BLaER1 (cell line): ENCODE data around the gene SPTLC3.

ENCODE experiments used
- H3K27ac ChIP-seq: shearing (Covaris generic); formaldehyde crosslinking; 2 replicates; pipeline ENCODE4 v1.8.1; 2022
- H3K27me3 ChIP-seq: shearing (Covaris generic); formaldehyde crosslinking; 2 replicates; pipeline ENCODE4 v1.8.1; 2022
- H3K36me3 ChIP-seq: shearing (Covaris generic); formaldehyde crosslinking; 2 replicates; pipeline ENCODE4 v1.8.1; 2022
- H3K4me1 ChIP-seq: shearing (Covaris generic); formaldehyde crosslinking; 2 replicates; pipeline ENCODE4 v1.8.1; 2022
- H3K4me2 ChIP-seq: shearing (Covaris generic); formaldehyde crosslinking; 2 replicates; pipeline ENCODE4 v1.8.1; 2022
- H3K4me3 ChIP-seq: shearing (Covaris generic); formaldehyde crosslinking; 2 replicates; pipeline ENCODE4 v1.8.1; 2022
- H3K9ac ChIP-seq: shearing (Covaris generic); formaldehyde crosslinking; 2 replicates; pipeline ENCODE4 v1.8.1; 2022
- H3K9me3 ChIP-seq: shearing (Covaris generic); formaldehyde crosslinking; 2 replicates; pipeline ENCODE4 v1.8.1; 2022
- H4K20me1 ChIP-seq: shearing (Covaris generic); formaldehyde crosslinking; 2 replicates; pipeline ENCODE4 v1.8.1; 2022
- Cebpa-rat ChIP-seq: shearing (Covaris generic); IDR thresholded peaks from 2 replicates; pipeline ENCODE4 v1.8.1; 2022

Gene SPTLC3

DNA sequence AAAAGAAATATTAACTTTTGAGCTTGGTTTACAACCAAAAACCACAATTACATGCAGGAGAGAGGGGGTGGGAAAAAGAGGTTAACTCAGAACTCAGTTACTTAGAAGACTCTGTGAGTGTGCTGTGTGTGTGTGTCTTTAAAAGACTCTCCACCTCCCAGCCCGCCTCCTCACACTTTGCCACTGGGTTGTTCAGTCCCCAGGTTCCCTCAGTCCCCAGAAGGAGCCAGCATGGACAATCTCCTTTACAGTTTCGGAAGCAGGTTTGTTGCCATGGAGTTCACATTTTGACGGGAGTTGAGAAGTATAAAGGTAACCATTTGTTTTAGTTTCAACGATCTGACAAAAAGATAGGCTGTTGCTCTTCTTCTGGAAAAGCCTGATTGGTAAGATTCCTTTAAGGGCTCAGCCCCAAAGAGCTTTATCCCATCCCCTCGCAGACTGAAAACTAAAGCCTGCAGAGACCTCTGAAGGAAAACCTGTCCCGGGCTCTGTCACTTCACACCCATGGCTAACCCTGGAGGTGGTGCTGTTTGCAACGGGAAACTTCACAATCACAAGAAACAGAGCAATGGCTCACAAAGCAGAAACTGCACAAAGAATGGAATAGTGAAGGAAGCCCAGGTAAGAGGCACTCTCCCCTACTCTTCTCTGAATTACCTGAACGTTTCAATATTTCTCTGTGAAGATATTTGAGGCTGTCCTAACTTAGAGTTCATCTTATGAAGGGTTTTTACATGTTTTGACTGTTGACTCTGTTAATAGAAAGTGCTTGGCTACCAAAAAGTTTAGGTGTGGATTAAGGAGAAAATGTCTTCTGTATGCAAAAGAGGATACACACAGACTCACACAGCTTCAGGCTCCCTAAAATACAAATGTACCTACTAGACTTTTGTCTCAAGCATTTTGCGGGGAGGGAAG lies at the start of gene SPTLC3:
TSS of gene SPTLC3 (plus strand) at position 212 of the 921 bp plus-strand sequence. CDS start at position 508, 296 bp downstream.
- H3K4me1 ChIP-seq, result peaks cover 41% of the 10 kb centered on the region
- H3K9me3 ChIP-seq, result no peaks in the 10 kb centered on the region
- peak within 1 kb of the TSS; percentile 52 for H3K4me3 ChIP-seq
- H3K4me2 ChIP-seq, result peak within 1 kb of the TSS; percentile 90
- no peaks in the 10 kb centered on the region for H3K27me3 ChIP-seq
- no peaks in the 10 kb centered on the region for H3K36me3 ChIP-seq
- H3K27ac ChIP-seq, result peak within 1 kb of the TSS; percentile 74
- peak within 1 kb of the TSS; percentile 52; the same call in 1 of the 2 replicates for H3K9ac ChIP-seq
- TF ChIP-seq Cebpa-rat, result no peak
- H4K20me1 ChIP-seq, result no peaks in the 10 kb centered on the region

DNA sequence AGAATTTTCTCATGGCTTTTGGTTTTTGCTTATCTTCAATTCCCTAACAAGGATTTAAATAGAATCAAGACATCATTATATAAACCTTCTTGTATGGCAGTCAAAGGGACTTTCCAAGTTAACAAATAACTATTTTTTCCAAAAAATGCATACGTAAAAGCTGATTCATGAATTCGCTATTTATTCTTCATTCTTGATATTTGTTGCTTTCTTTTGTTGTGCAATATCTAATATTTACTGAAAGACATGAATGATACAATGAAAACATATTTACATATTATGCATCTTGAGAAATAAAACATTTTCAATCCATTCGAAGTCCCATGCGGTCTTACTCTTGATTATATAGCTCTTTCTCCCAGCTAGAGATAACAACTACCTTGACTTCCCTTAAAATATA lies 47.0 kb upstream of the SPTLC3 start:
- Histone ChIP-seq H3K4me1 (no peaks in the 10 kb centered on the region), H3K4me2 (no peak overlapping the region)
- TF ChIP-seq Cebpa-rat, result no peak

DNA sequence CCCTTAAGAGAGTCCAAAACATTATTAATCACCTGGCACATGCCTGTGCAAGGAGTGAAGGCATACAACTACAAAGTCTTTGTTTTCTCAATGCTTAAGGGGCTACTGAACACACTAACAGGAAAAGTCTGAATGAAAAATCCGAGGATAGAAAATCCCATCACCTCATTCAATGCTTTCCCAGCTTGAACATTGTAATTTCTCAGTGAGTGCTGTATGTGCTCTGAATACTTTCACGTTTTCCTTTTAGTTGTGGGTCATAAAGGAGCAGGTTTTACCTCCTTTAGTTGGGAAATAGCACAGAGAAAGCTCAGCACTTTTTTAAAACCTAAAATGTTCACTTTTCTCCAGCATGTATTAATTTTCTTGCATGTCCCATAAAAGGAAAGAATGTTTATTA lies 45.9 kb upstream of the SPTLC3 start:
- TF ChIP-seq Cebpa-rat, result no peak
- Histone ChIP-seq H3K36me3 (no peaks in the 10 kb centered on the region), H3K9ac (no peak overlapping the region), H3K27ac (no peak overlapping the region), H3K27me3 (no peaks in the 10 kb centered on the region), H3K9me3 (no peaks in the 10 kb centered on the region), H3K4me2 (no peak overlapping the region), H3K4me1 (no peaks in the 10 kb centered on the region), H3K4me3 (no peak overlapping the region), H4K20me1 (no peaks in the 10 kb centered on the region)

More for the DNA sequence above, 47.0 kb upstream of the SPTLC3 start:
- Histone ChIP-seq H3K9me3 (no peaks in the 10 kb centered on the region), H3K4me3 (no peak overlapping the region), H3K27ac (no peak overlapping the region), H4K20me1 (no peaks in the 10 kb centered on the region), H3K27me3 (no peaks in the 10 kb centered on the region), H3K36me3 (no peaks in the 10 kb centered on the region), H3K9ac (no peak overlapping the region)

DNA sequence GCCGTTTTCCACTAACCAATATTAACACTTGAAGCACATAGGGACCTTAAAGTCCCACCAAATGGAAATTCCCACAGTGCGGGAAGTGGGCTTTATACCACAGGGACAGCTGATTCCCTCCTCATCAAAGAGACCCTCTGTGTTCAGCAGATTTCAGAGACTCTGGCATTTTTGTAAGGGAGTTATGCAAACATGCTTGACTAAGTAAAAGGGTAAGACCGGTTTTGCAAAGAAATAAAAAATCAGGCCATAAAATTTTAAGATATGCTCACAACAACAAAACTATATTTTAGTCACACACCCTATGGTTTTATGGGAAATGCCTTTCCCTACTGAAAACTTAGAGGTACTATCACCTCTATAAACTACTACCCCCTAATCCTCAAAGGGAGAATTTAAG lies 45.4 kb upstream of the SPTLC3 start:
- no peak overlapping the region for H3K27ac ChIP-seq
- no peaks in the 10 kb centered on the region for H3K9me3 ChIP-seq
- H3K4me2 ChIP-seq, result no peak overlapping the region

DNA sequence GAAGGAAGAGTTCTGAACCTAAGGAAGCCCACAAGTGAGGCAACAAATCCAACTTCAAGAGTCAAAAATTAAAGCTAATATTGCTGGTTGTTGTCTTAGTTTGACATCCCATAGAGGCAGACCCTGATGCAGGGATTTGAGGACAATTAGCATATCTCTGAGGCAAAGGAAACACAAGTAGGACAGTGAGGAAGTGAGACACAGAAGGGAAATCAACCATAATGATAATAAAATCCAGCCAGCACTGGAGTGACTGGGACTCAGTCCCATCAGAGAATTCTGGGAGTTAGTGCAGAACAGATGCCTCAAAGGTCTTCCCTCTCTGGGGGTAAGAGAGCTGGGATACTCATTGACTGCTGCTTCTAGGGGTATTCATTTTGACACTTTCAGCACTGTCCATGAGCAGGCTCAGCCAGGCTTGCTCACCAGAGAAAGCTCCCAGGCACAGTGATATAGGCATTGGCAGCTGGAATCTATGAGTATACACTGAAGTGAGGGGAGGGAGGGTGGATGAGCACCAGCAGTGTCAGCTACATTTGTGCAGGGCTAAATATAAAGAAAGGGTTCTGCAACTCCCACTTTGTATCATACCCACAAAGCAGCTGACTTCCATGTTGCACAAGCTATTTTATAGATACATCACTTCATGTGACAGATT lies 43.4 kb upstream of the SPTLC3 start:
- TF ChIP-seq Cebpa-rat, result no peak
- H3K9me3 ChIP-seq, result peaks cover 13% of the 10 kb centered on the region
- no peaks in the 10 kb centered on the region for H3K27me3 ChIP-seq
- no peak overlapping the region for H3K27ac ChIP-seq
- no peaks in the 10 kb centered on the region for H4K20me1 ChIP-seq
- H3K4me2 ChIP-seq, result no peak overlapping the region
- no peaks in the 10 kb centered on the region for H3K4me1 ChIP-seq
- H3K4me3 ChIP-seq, result no peak overlapping the region
- H3K9ac ChIP-seq, result no peak overlapping the region
- H3K36me3 ChIP-seq, result no peaks in the 10 kb centered on the region

More for the DNA sequence above, 45.4 kb upstream of the SPTLC3 start:
- H3K36me3 ChIP-seq, result no peaks in the 10 kb centered on the region
- no peaks in the 10 kb centered on the region for H3K4me1 ChIP-seq
- no peak overlapping the region for H3K9ac ChIP-seq
- no peaks in the 10 kb centered on the region for H4K20me1 ChIP-seq
- no peak overlapping the region for H3K4me3 ChIP-seq
- no peak for TF ChIP-seq Cebpa-rat
- H3K27me3 ChIP-seq, result no peaks in the 10 kb centered on the region

DNA sequence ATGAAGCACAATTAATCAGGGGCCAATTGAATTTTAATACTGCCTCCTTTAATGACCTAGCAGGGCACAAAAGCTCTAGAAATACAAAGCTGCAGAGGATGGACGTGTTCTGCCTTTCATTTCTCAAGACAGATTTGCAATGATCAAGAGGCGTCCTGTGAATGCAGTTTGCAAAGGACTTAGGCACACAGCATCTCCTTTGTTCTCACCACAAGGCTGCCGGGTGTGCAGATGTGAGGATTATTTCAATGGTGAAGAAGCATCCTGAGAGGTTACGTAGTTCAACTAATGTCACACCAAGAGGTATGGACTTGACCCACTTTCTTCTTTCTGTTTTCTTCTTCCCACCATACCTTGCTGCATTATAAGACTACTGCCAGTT lies 42.9 kb upstream of the SPTLC3 start:
- Histone ChIP-seq H3K9me3 (peaks cover 13% of the 10 kb centered on the region), H3K4me3 (no peak overlapping the region), H3K36me3 (no peaks in the 10 kb centered on the region), H3K27me3 (no peaks in the 10 kb centered on the region), H4K20me1 (no peaks in the 10 kb centered on the region), H3K27ac (no peak overlapping the region), H3K9ac (no peak overlapping the region), H3K4me2 (no peak overlapping the region), H3K4me1 (no peaks in the 10 kb centered on the region)
- no peak for TF ChIP-seq Cebpa-rat

DNA sequence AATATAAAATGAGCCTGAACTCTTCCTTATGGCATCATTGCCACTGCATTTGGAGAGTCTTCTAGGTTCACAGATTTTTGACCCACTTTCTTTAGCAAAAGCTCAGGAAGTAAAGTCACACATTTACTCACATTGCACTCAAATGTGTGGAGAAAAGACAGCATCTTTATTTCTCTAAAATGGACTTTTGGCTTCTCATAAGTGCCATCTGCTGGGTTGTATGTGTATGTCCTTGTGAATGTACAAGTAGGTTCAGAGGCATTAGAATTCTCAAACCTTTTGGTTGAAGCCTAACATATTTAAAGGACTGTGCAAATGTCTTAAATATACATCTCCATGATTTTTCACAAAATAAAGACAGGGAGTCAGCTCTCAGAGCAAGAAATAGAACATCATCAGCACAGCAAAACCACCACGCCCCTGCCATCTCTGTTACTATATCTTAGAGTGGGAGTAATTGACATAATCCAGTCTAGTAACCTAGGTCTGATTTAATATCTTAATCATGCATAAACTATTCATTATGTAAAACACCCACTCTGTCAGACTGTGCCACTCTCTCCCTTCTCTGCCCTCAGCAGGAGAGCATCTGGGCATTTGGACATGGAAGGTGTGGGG lies 42.2 kb upstream of the SPTLC3 start:
- H3K27ac ChIP-seq, result no peak overlapping the region
- TF ChIP-seq Cebpa-rat, result no peak

DNA sequence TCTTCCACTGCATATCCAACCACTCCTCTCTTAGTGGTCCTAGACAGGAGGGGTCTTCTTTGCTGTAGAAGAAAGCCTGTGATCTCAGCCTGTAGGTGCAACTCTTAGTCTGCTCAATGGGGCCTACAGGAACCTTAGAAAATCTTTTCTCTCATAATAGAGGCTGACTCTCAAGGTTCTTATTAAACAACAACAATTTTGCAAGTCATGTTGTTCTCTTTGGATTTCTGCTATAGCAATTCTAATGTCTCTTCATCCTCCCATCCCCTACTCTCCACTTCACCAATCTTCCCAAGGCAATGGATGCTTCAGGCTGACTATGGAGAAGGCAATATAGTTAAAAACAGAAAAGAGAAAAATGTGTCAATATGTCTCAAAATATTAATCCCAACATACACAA lies 40.8 kb upstream of the SPTLC3 start:
- H3K4me2 ChIP-seq, result no peak overlapping the region
- no peaks in the 10 kb centered on the region for H3K4me1 ChIP-seq
- peaks cover 13% of the 10 kb centered on the region for H3K9me3 ChIP-seq
- no peak overlapping the region for H3K27ac ChIP-seq
- TF ChIP-seq Cebpa-rat, result no peak
- H3K27me3 ChIP-seq, result no peaks in the 10 kb centered on the region
- H4K20me1 ChIP-seq, result no peaks in the 10 kb centered on the region
- H3K9ac ChIP-seq, result no peak overlapping the region
- H3K4me3 ChIP-seq, result no peak overlapping the region
- no peaks in the 10 kb centered on the region for H3K36me3 ChIP-seq

More for the DNA sequence above, 42.2 kb upstream of the SPTLC3 start:
- peaks cover 13% of the 10 kb centered on the region for H3K9me3 ChIP-seq
- no peak overlapping the region for H3K4me2 ChIP-seq
- no peaks in the 10 kb centered on the region for H3K27me3 ChIP-seq
- H3K4me1 ChIP-seq, result no peaks in the 10 kb centered on the region
- H4K20me1 ChIP-seq, result no peaks in the 10 kb centered on the region
- H3K4me3 ChIP-seq, result no peak overlapping the region
- H3K9ac ChIP-seq, result no peak overlapping the region
- H3K36me3 ChIP-seq, result no peaks in the 10 kb centered on the region

DNA sequence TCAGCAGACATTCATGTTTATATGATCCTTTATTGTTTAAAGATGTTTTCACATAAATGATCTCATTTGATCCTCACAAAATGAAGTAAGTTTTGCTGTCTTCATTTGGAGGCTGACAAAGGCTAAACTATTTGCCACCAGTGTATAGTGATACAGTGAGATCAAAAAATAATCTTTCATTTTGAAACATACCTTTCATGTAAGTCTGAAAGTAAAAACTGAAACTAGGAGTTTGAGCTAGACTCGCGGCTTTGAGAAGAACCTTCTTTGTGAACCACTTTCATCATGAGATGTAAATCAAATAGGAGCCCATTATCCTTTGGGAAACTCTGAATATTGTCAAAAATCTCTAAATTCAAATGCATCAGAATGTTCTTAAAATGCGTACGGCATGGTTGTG lies 40.3 kb upstream of the SPTLC3 start:
- TF ChIP-seq Cebpa-rat, result no peak
- no peaks in the 10 kb centered on the region for H3K4me1 ChIP-seq
- H3K9ac ChIP-seq, result no peak overlapping the region
- H3K4me2 ChIP-seq, result no peak overlapping the region
- no peak overlapping the region for H3K4me3 ChIP-seq
- no peaks in the 10 kb centered on the region for H3K36me3 ChIP-seq
- no peaks in the 10 kb centered on the region for H4K20me1 ChIP-seq
- no peak overlapping the region for H3K27ac ChIP-seq
- H3K9me3 ChIP-seq, result peaks cover 13% of the 10 kb centered on the region
- H3K27me3 ChIP-seq, result no peaks in the 10 kb centered on the region
